Measurements from ENCODE around the gene CCNJ. TPM values are rescaled to one million over a fixed set of nuclear protein-coding genes. Genes with fewer than 3 reads are reported as not detected.

The CCNJ gene
- polyA plus RNA-seq, 1 of the 3 experiments (the other 2 are of a cell fraction): 4.3 TPM

DNA sequence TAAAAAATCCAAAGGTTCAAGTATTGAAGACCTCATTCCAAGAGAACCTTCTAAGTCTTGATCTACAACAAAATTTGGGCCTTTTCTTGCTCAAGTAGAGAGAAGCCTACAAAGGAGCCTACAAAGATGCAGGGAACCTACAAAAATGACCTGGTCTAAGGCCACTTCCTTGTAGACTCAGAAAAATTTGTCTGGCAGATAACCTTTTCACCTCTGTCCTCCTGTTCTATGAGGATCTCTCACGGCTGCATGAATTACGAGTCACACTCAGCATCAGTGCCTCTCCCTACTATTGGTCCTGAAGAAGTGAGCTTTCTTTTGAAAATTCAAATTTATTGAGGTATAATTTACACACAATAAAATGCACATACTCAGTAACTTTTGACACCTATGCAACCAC is 29.3 kb downstream of the CCNJ start:
- Histone ChIP-seq H3K9ac (no peak overlapping the region), H3K4me2 (no peak overlapping the region), H3K4me1 (ENCODE audit: control insufficient read depth in 1 of 2, insufficient read depth in 2 of 2, low read depth in 1 of 2, low read length in 1 of 2) (peaks cover 0 to 13% of the 10 kb centered on the region in 2 experiments; a peak in 1 of 4 replicates), H4K20me1 (ENCODE audit: insufficient read depth) (no peaks in the 10 kb centered on the region), H3K36me3 (replicated peaks in 1 of 2; ENCODE audit: control insufficient read depth in 1 of 2, insufficient read depth in 2 of 2, low read length in 1 of 2) (no peaks in the 10 kb centered on the region), H3K79me2 (ENCODE audit: insufficient read depth) (no peaks in the 10 kb centered on the region), H3K27ac (ENCODE audit: low read depth in 2 of 2, low read length in 1 of 2) (peak overlapping the region in 1 of 2 experiments; percentile 73; a peak in 1 of 4 replicates), H2AFZ (ENCODE audit: low read depth) (no peak overlapping the region), H3K4me3 (ENCODE audit: low read depth in 2 of 2, low read length in 1 of 2) (no peak overlapping the region), H3K9me2 (no peaks in the 10 kb centered on the region), H3K27me3 (ENCODE audit: insufficient read depth) (no peaks in the 10 kb centered on the region), H3K9me3 (no peaks in the 10 kb centered on the region), H3F3A (replicated peaks; ENCODE audit: insufficient read depth) (peaks cover 12% of the 10 kb centered on the region)
- no peak for DNase-seq
- ChIA-PET POLR2A (no interaction called here), CTCF (interaction anchor here (1.3 kb wide), 1 partner anchor 11 kb away, joined by 3 read pairs; no protein-coding TSS in a partner anchor)
- TF ChIP-seq NFIC (IDR thresholded peaks at IDR 0.05; ENCODE audit: borderline replicate concordance) (no peak), MAX (IDR thresholded peaks at IDR 0.05; ENCODE audit: low read depth) (no peak), POLR2AphosphoS5 (IDR thresholded peaks at IDR 0.05; ENCODE audit: low read depth, low read length) (no peak), SMC3 (IDR thresholded peaks at IDR 0.05; ENCODE audit: low read depth, low read length) (no peak), TEAD4 (IDR thresholded peaks at IDR 0.05; ENCODE audit: borderline replicate concordance, insufficient read depth) (no peak), SIN3A (IDR thresholded peaks at IDR 0.05; ENCODE audit: borderline replicate concordance, low read depth, low read length) (no peak), FOXJ3 (CRISPR knock-in tag; IDR thresholded peaks at IDR 0.05) (no peak), MEF2A (IDR thresholded peaks at IDR 0.05; ENCODE audit: borderline replicate concordance, low read depth) (no peak), TAF1 (IDR thresholded peaks at IDR 0.05; ENCODE audit: borderline replicate concordance, low read depth, low read length) (no peak), JUND (IDR thresholded peaks at IDR 0.05) (no peak), MXI1 (IDR thresholded peaks at IDR 0.05; ENCODE audit: low read depth, low read length) (no peak), RXRA (IDR thresholded peaks at IDR 0.05; ENCODE audit: borderline replicate concordance, low read depth) (no peak)
- 86% methylated on average over 2 of the region's 2 CpGs for WGBS (ENCODE audit: low lambda C conversion rate)

DNA sequence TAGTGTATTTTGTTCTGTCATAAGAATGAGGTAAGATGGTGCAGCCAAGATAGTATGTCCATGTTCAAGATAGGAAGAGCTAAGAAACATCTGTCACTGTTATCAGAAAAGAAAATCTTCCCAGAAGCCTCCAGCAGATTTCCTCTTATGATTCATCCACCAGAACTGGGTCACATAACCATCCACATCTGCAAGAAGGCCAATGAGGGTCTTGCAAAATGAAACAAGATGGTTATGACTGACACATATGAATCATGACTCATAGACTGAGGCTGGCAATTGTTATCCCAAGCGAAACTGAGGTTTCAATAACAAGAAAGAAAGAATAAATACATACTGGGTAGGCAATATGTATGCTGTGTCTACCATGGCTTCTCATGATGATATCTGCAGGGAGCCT is 30.3 kb downstream of the CCNJ start:
- Histone ChIP-seq H3K9ac (no peak overlapping the region), H3K4me3 (ENCODE audit: low read depth in 2 of 2, low read length in 1 of 2) (no peak overlapping the region), H4K20me1 (ENCODE audit: insufficient read depth) (no peaks in the 10 kb centered on the region), H2AFZ (ENCODE audit: low read depth) (no peak overlapping the region), H3K27me3 (ENCODE audit: insufficient read depth) (no peaks in the 10 kb centered on the region), H3K4me1 (ENCODE audit: control insufficient read depth in 1 of 2, insufficient read depth in 2 of 2, low read depth in 1 of 2, low read length in 1 of 2) (peaks cover 0 to 13% of the 10 kb centered on the region in 2 experiments; a peak in 1 of 4 replicates), H3K27ac (ENCODE audit: low read depth in 2 of 2, low read length in 1 of 2) (peak overlapping the region in 1 of 2 experiments; percentile 73; a peak in 2 of 4 replicates), H3K4me2 (no peak overlapping the region; the same call in 1 of the 2 replicates), H3F3A (replicated peaks; ENCODE audit: insufficient read depth) (peaks cover 12% of the 10 kb centered on the region), H3K79me2 (ENCODE audit: insufficient read depth) (no peaks in the 10 kb centered on the region), H3K9me2 (no peaks in the 10 kb centered on the region), H3K36me3 (replicated peaks in 1 of 2; ENCODE audit: control insufficient read depth in 1 of 2, insufficient read depth in 2 of 2, low read length in 1 of 2) (no peaks in the 10 kb centered on the region), H3K9me3 (no peaks in the 10 kb centered on the region)
- ChIA-PET POLR2A (no interaction called here), CTCF (interaction anchor here (1.5 kb wide), 1 partner anchor 261 kb away, joined by 3 read pairs; no protein-coding TSS in a partner anchor)
- 15% methylated on average over 1 of the region's 1 CpG for WGBS (ENCODE audit: low lambda C conversion rate)
- no peak for DNase-seq
- peak; percentile 63 for TF ChIP-seq JUND (IDR thresholded peaks at IDR 0.05)
- TF ChIP-seq TCF12 (IDR thresholded peaks at IDR 0.05): peak; percentile 92
- TF ChIP-seq, protein P1, sequence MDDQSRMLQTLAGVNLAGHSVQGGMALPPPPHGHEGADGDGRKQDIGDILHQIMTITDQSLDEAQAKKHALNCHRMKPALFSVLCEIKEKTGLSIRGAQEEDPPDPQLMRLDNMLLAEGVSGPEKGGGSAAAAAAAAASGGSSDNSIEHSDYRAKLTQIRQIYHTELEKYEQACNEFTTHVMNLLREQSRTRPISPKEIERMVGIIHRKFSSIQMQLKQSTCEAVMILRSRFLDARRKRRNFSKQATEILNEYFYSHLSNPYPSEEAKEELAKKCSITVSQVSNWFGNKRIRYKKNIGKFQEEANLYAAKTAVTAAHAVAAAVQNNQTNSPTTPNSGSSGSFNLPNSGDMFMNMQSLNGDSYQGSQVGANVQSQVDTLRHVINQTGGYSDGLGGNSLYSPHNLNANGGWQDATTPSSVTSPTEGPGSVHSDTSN (IDR thresholded peaks at IDR 0.05): peak; percentile 88
- TF ChIP-seq RXRA (IDR thresholded peaks at IDR 0.05; ENCODE audit: borderline replicate concordance, low read depth): 0 out of 2 replicates have a peak, but pooled peaks have one; percentile 34
- no peak for TF ChIP-seq TEAD4 (IDR thresholded peaks at IDR 0.05; ENCODE audit: borderline replicate concordance, insufficient read depth)
- TF ChIP-seq EP300 (IDR thresholded peaks at IDR 0.05; ENCODE audit: borderline replicate concordance in 1 of 2, low read depth in 1 of 2, low read length in 1 of 2): peak in 1 of 2 experiments; percentile 26; a peak in 1 of 4 replicates
- TF ChIP-seq FOXJ3 (CRISPR knock-in tag; IDR thresholded peaks at IDR 0.05): no peak
- TF ChIP-seq, protein P2, sequence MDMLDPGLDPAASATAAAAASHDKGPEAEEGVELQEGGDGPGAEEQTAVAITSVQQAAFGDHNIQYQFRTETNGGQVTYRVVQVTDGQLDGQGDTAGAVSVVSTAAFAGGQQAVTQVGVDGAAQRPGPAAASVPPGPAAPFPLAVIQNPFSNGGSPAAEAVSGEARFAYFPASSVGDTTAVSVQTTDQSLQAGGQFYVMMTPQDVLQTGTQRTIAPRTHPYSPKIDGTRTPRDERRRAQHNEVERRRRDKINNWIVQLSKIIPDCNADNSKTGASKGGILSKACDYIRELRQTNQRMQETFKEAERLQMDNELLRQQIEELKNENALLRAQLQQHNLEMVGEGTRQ (IDR thresholded peaks at IDR 0.05; ENCODE audit: borderline replicate concordance, low read depth, low read length): no peak
- no peak for TF ChIP-seq RAD21 (IDR thresholded peaks at IDR 0.05; ENCODE audit: low read length)
- TF ChIP-seq MXI1 (IDR thresholded peaks at IDR 0.05; ENCODE audit: low read depth, low read length): no peak
- TF ChIP-seq REST (IDR thresholded peaks at IDR 0.05; ENCODE audit: low read depth, low read length): no peak
- 0 out of 2 replicates have a peak, but pooled peaks have one; percentile 22 for TF ChIP-seq YY1 (IDR thresholded peaks at IDR 0.05; ENCODE audit: low read depth)
- TF ChIP-seq ZBTB33 (IDR thresholded peaks at IDR 0.05; ENCODE audit: borderline replicate concordance, low read depth): no peak

All from SK-N-SH (cell line).